Neuronal stem cell (in vitro differentiated cells): ENCODE results near the gene TBL3.
A peak's percentile ranks its signal among the peaks of the same experiment; 100 is the strongest.

Source experiments
- DNase-seq: peaks from one replicate; pipeline ENCODE4 v3.0.0-alpha.2; 2013; ENCODE audit warnings: low spot score
- H2AFZ ChIP-seq: one replicate; pipeline ENCODE4 v1.6.1; 2013; ENCODE audit warnings: mild to moderate bottlenecking, low read length, inconsistent platforms
- H2AK5ac ChIP-seq: 2 replicates; pipeline ENCODE4 v1.6.1; 2013; ENCODE audit warnings: low read depth, mild to moderate bottlenecking, inconsistent platforms, low read length, moderate library complexity, mixed read lengths
- H2BK120ac ChIP-seq: 2 replicates; pipeline ENCODE4 v1.6.1; 2013; ENCODE audit warnings: low read depth, mild to moderate bottlenecking, inconsistent platforms, low read length, moderate library complexity, mixed read lengths
- H2BK12ac ChIP-seq: one replicate; pipeline ENCODE4 v1.6.1; 2013; ENCODE audit warnings: low read length, inconsistent platforms
- H2BK15ac ChIP-seq: 2 replicates; pipeline ENCODE4 v1.6.1; 2013; ENCODE audit warnings: mild to moderate bottlenecking, low read length, inconsistent platforms, mixed read lengths
- H2BK5ac ChIP-seq: one replicate; pipeline ENCODE4 v1.6.1; 2013; ENCODE audit warnings: inconsistent platforms, mild to moderate bottlenecking, low read length, moderate library complexity
- H3K14ac ChIP-seq: one replicate; pipeline ENCODE4 v1.6.1; 2013; ENCODE audit warnings: low read length, inconsistent platforms
- H3K18ac ChIP-seq: 2 replicates; pipeline ENCODE4 v1.6.1; 2013; ENCODE audit warnings: low read length, inconsistent platforms
- H3K23ac ChIP-seq: 2 replicates; pipeline ENCODE4 v1.6.1; 2013; ENCODE audit warnings: low read depth, mild to moderate bottlenecking, mixed read lengths, low read length, inconsistent platforms; ENCODE audit not compliant: poor library complexity
- H3K27ac ChIP-seq: replicated peaks from 3 replicates; pipeline ENCODE4 v1.5.1; 2013; ENCODE audit warnings: low read length, inconsistent platforms
- H3K27me3 ChIP-seq, 3 experiments: 2 replicates each; pipeline ENCODE4 v1.6.1; 2013; ENCODE audit warnings: low read length in 3 of 3, mild to moderate bottlenecking in 2 of 3, inconsistent platforms in 1 of 3, low read depth in 1 of 3, mixed read lengths in 1 of 3, moderate library complexity in 1 of 3; ENCODE audit not compliant: control insufficient read depth in 3 of 3, insufficient read depth in 3 of 3
- H3K36me3 ChIP-seq, 2 donors: replicated peaks in 1 of 2; 2 replicates each; pipeline ENCODE4 v1.6.1; 2013; ENCODE audit warnings: low read length in 2 of 2; ENCODE audit not compliant: control insufficient read depth in 2 of 2, insufficient read depth in 2 of 2
- H3K4ac ChIP-seq: 2 replicates; pipeline ENCODE4 v1.6.1; 2013; ENCODE audit warnings: inconsistent platforms, mild to moderate bottlenecking, low read length, moderate library complexity
- H3K4me1 ChIP-seq, 2 donors: 1 replicate in 1 of 2; 2 replicates in 1 of 2; pipeline ENCODE4 v1.6.1; 2013; ENCODE audit warnings: low read length in 2 of 2, low read depth in 1 of 2; ENCODE audit not compliant: control insufficient read depth in 2 of 2, insufficient read depth in 1 of 2
- H3K4me2 ChIP-seq: one replicate; pipeline ENCODE4 v1.6.1; 2013; ENCODE audit warnings: mild to moderate bottlenecking, low read length, inconsistent platforms; ENCODE audit not compliant: insufficient read depth, poor library complexity, severe bottlenecking
- H3K4me3 ChIP-seq, 2 donors: 2 replicates each; pipeline ENCODE4 v1.5.1; 2013; ENCODE audit warnings: low read length in 2 of 2, mild to moderate bottlenecking in 2 of 2, inconsistent platforms in 1 of 2, moderate library complexity in 1 of 2
- H3K79me1 ChIP-seq: one replicate; pipeline ENCODE4 v1.6.1; 2013; ENCODE audit warnings: low read depth, mild to moderate bottlenecking, inconsistent platforms, low read length, moderate library complexity
- H3K9ac ChIP-seq: one replicate; pipeline ENCODE4 v1.6.1; 2013; ENCODE audit warnings: mild to moderate bottlenecking, low read depth, low read length, inconsistent platforms; ENCODE audit not compliant: poor library complexity
- H3K9me3 ChIP-seq, 2 donors: replicated peaks in 1 of 2; 2 replicates each; pipeline versions ENCODE3 to v1.6.1; 2013; ENCODE audit warnings: low read length in 2 of 2, mild to moderate bottlenecking in 2 of 2, inconsistent platforms in 1 of 2, low read depth in 1 of 2, mixed read lengths in 1 of 2, moderate library complexity in 1 of 2; ENCODE audit not compliant: control insufficient read depth in 2 of 2, insufficient read depth in 1 of 2
- H4K8ac ChIP-seq: one replicate; pipeline ENCODE4 v1.6.1; 2013; ENCODE audit warnings: low read depth, mild to moderate bottlenecking, inconsistent platforms, low read length, moderate library complexity
- H4K91ac ChIP-seq: one replicate; pipeline ENCODE4 v1.6.1; 2013; ENCODE audit warnings: low read length, low read depth, mild to moderate bottlenecking, inconsistent platforms; ENCODE audit not compliant: poor library complexity
- WGBS, 2 donors: extraction: QIAGEN DNeasy Blood & Tissue Kit; methylation state at CpG; one replicate each; pipeline ENCODE4 v1.1.7; 2013; ENCODE audit warnings: missing lambda C conversion rate in 2 of 2, mixed read lengths in 1 of 2; ENCODE audit not compliant: insufficient read length in 2 of 2, insufficient replicate concordance in 1 of 2; ENCODE audit errors: extremely low coverage in 2 of 2; 5-methylcytosine and 5-hydroxymethylcytosine counted together

Gene TBL3

GRCh38 chr16:1974157-1975070 lies 2.6 kb downstream of the TBL3 start:
- Histone ChIP-seq H3K27me3 (peaks cover 0 to 14% (median 2%) of the 10 kb centered on the region in 3 experiments), H2AFZ (no peak overlapping the region), H2BK15ac (no peak overlapping the region), H3K27ac (no peak overlapping the region), H3K4me1 (peaks cover 2 to 5% of the 10 kb centered on the region in 2 donors), H2BK5ac (no peak overlapping the region), H3K79me1 (peaks cover 22% of the 10 kb centered on the region), H3K36me3 (peaks cover 31 to 47% of the 10 kb centered on the region in 2 donors), H2BK120ac (no peak overlapping the region), H3K9ac (no peak overlapping the region), H3K4me3 (peak overlapping the region; percentile 9 to 16), H2AK5ac (no peak overlapping the region), H3K23ac (peak overlapping the region; percentile 65), H3K14ac (no peak overlapping the region), H3K9me3 (no peaks in the 10 kb centered on the region), H4K8ac (peak overlapping the region; percentile 3), H2BK12ac (no peak overlapping the region), H3K18ac (no peak overlapping the region), H3K4me2 (no peak overlapping the region), H4K91ac (no peak overlapping the region), H3K4ac (no peak overlapping the region)
- no CpG with 5 or more reads among the region's 42 CpGs for WGBS, 2 donors
- no peak for DNase-seq

GRCh38 chr16:1975432-1976215 lies 3.8 kb downstream of the TBL3 start:
- no peak overlapping the region for H2BK5ac ChIP-seq
- no peaks in the 10 kb centered on the region for H3K9me3 ChIP-seq
- H2BK12ac ChIP-seq = no peak overlapping the region
- H3K23ac ChIP-seq = peak overlapping the region; percentile 31
- no peak overlapping the region for H3K4me2 ChIP-seq
- H3K14ac ChIP-seq = no peak overlapping the region
- peaks cover 0 to 26% (median 14%) of the 10 kb centered on the region in 3 experiments for H3K27me3 ChIP-seq
- WGBS, 2 donors = no CpG with 5 or more reads among the region's 33 CpGs
- H3K18ac ChIP-seq = peak overlapping the region; percentile 13
- H3K4me3 ChIP-seq = no peak overlapping the region
- H3K79me1 ChIP-seq = peaks cover 22% of the 10 kb centered on the region
- no peak overlapping the region for H4K8ac ChIP-seq
- no peak overlapping the region for H2BK120ac ChIP-seq
- no peak overlapping the region for H3K9ac ChIP-seq
- H2AFZ ChIP-seq = no peak overlapping the region
- no peak overlapping the region for H2AK5ac ChIP-seq
- DNase-seq = no peak
- H4K91ac ChIP-seq = no peak overlapping the region
- peaks cover 2 to 13% of the 10 kb centered on the region in 2 donors for H3K4me1 ChIP-seq
- H3K4ac ChIP-seq = no peak overlapping the region
- H3K36me3 ChIP-seq = peaks cover 31 to 47% of the 10 kb centered on the region in 2 donors
- no peak overlapping the region for H2BK15ac ChIP-seq
- no peak overlapping the region for H3K27ac ChIP-seq

GRCh38 chr16:1976216-1976520 lies 4.3 kb downstream of the TBL3 start:
- Histone ChIP-seq H3K9me3 (no peaks in the 10 kb centered on the region), H3K27ac (no peak overlapping the region), H2BK5ac (no peak overlapping the region), H3K4me3 (no peak overlapping the region), H3K9ac (no peak overlapping the region), H4K91ac (no peak overlapping the region), H2BK12ac (no peak overlapping the region), H3K36me3 (peaks cover 31 to 47% of the 10 kb centered on the region in 2 donors), H3K79me1 (peaks cover 22% of the 10 kb centered on the region), H3K4me1 (peaks cover 2 to 14% of the 10 kb centered on the region in 2 donors), H2BK120ac (no peak overlapping the region), H2AFZ (no peak overlapping the region), H2BK15ac (no peak overlapping the region), H3K14ac (no peak overlapping the region), H3K27me3 (peaks cover 0 to 31% (median 18%) of the 10 kb centered on the region in 3 experiments), H3K4me2 (no peak overlapping the region), H4K8ac (no peak overlapping the region), H3K23ac (no peak overlapping the region), H3K18ac (peak overlapping the region; percentile 13), H2AK5ac (no peak overlapping the region), H3K4ac (no peak overlapping the region)
- no peak for DNase-seq
- no CpG with 5 or more reads among the region's 8 CpGs for WGBS, 2 donors
